Fibroblast of lung (primary cell): Measurements from ENCODE around the gene PIGX. TPM values are rescaled to one million over a fixed set of nuclear protein-coding genes. Genes with fewer than 3 reads are reported as not detected.

Experiments used
- DNase-seq, 2 donors: peaks; one replicate each; pipeline versions ENCODE4 v3.0.0 to v3.0.0-alpha.2; 2010; ENCODE audit warnings: low read depth in 2 of 2
- H2AFZ ChIP-seq: 2 replicates; pipeline ENCODE4 v1.5.1; 2012; ENCODE audit warnings: low read length, control low read depth, inconsistent platforms
- H3K27ac ChIP-seq: 2 replicates; pipeline ENCODE4 v1.5.1; 2011; ENCODE audit warnings: low read length, control low read depth; ENCODE audit not compliant: insufficient read depth
- H3K27me3 ChIP-seq: 2 replicates; pipeline ENCODE4 v1.5.1; 2011; ENCODE audit warnings: mild to moderate bottlenecking, low read length; ENCODE audit not compliant: control insufficient read depth, insufficient read depth
- H3K36me3 ChIP-seq: 2 replicates; pipeline ENCODE4 v1.5.1; 2011; ENCODE audit warnings: low read length; ENCODE audit not compliant: control insufficient read depth, insufficient read depth
- H3K4me1 ChIP-seq: 2 replicates; pipeline ENCODE4 v1.5.1; 2011; ENCODE audit warnings: low read length; ENCODE audit not compliant: control insufficient read depth, insufficient read depth; ENCODE audit errors: extremely low read depth
- H3K4me2 ChIP-seq: 2 replicates; pipeline ENCODE4 v1.5.1; 2011; ENCODE audit warnings: low read length, control low read depth; ENCODE audit not compliant: insufficient read depth; ENCODE audit errors: extremely low read depth
- H3K4me3 ChIP-seq, 4 experiments: fragments of 200-600 bp in 1 of 4; sonication (generic) in 1 of 4; replicated peaks in 1 of 4; 2 replicates each; pipeline ENCODE4 v1.5.1; 2011 to 2016; ENCODE audit warnings: low read length in 4 of 4, low read depth in 3 of 4, mild to moderate bottlenecking in 3 of 4, control low read depth in 2 of 4, inconsistent platforms in 1 of 4, mixed read lengths in 1 of 4; ENCODE audit not compliant: insufficient read depth in 1 of 4; ENCODE audit errors: control extremely low read depth in 1 of 4
- H3K79me2 ChIP-seq: 2 replicates; pipeline ENCODE4 v1.5.1; 2012; ENCODE audit warnings: mild to moderate bottlenecking, low read length, inconsistent platforms; ENCODE audit not compliant: control insufficient read depth, insufficient read depth
- H3K9ac ChIP-seq: 2 replicates; pipeline ENCODE4 v1.5.1; 2011; ENCODE audit warnings: mild to moderate bottlenecking, low read length, control low read depth; ENCODE audit not compliant: insufficient read depth
- H3K9me3 ChIP-seq: 2 replicates; pipeline ENCODE4 v1.5.1; 2012; ENCODE audit warnings: low read depth, low read length; ENCODE audit not compliant: control insufficient read depth, insufficient read depth
- H4K20me1 ChIP-seq: 2 replicates; pipeline ENCODE4 v1.5.1; 2011; ENCODE audit warnings: low read length; ENCODE audit not compliant: control insufficient read depth, insufficient read depth; ENCODE audit errors: extremely low read depth
- CTCF ChIP-seq, 2 donors: IDR thresholded peaks in 1 of 2; conservative IDR thresholded peaks in 1 of 2; 1 replicate in 1 of 2; 2 replicates in 1 of 2; pipeline ENCODE4 v1.5.1; 2011 to 2012; ENCODE audit warnings: low read length in 2 of 2, control low read depth in 1 of 2, inconsistent platforms in 1 of 2, low read depth in 1 of 2, mild to moderate bottlenecking in 1 of 2
- EZH2 ChIP-seq: IDR thresholded peaks from 2 replicates; pipeline ENCODE4 v1.5.1; 2012; ENCODE audit warnings: low read length, control low read depth, mild to moderate bottlenecking; ENCODE audit errors: missing control alignments
- polyA plus RNA-seq, 2 donors: library from polyadenylated mRNA; depleted of rRNA in 1 of 2; stranded (reverse) in 1 of 2; unstranded in 1 of 2; fragments of >200 nt; gene quantifications; 2 replicates each; pipeline ENCODE4 v1.2.1, GENCODE V29; 2011 to 2012; ENCODE audit warnings: missing spikeins in 1 of 2
- total RNA-seq: library from RNA; depleted of rRNA; stranded (reverse); fragments of >200 nt; gene quantifications from 2 replicates; pipeline ENCODE4 v1.2.1, GENCODE V29; 2014

The PIGX gene
- total and polyA plus RNA-seq, 2 donors (not counting 1 experiment from before 2014, with no cell fraction given) = 10.7 to 17.0 TPM

GRCh38 chr3:196673632-196674031, 38.5 kb upstream of the PIGX start:
- Histone ChIP-seq H3K27ac (no peak overlapping the region), H4K20me1 (no peaks in the 10 kb centered on the region), H3K27me3 (peaks cover 6% of the 10 kb centered on the region), H3K9me3 (no peaks in the 10 kb centered on the region), H3K4me3 (no peak overlapping the region), H2AFZ (no peak overlapping the region), H3K4me2 (no peak overlapping the region), H3K79me2 (no peaks in the 10 kb centered on the region), H3K9ac (no peak overlapping the region), H3K36me3 (no peaks in the 10 kb centered on the region), H3K4me1 (no peaks in the 10 kb centered on the region)
- DNase-seq = no peak
- TF ChIP-seq EZH2 (no peak), CTCF (conservative IDR thresholded peaks at IDR 0.05 in 1 of 2, IDR thresholded peaks at IDR 0.05 in 1 of 2; ENCODE audit: low read depth in 1 of 2, low read length in 2 of 2) (no peak)

GRCh38 chr3:196677353-196677752, 34.8 kb upstream of the PIGX start:
- TF ChIP-seq EZH2 (no peak), CTCF (conservative IDR thresholded peaks at IDR 0.05 in 1 of 2, IDR thresholded peaks at IDR 0.05 in 1 of 2; ENCODE audit: low read depth in 1 of 2, low read length in 2 of 2) (no peak)
- Histone ChIP-seq H3K4me1 (no peaks in the 10 kb centered on the region), H3K9me3 (no peaks in the 10 kb centered on the region), H3K27me3 (peaks cover 9% of the 10 kb centered on the region), H4K20me1 (no peaks in the 10 kb centered on the region), H2AFZ (no peak overlapping the region), H3K27ac (no peak overlapping the region), H3K4me3 (no peak overlapping the region), H3K79me2 (no peaks in the 10 kb centered on the region), H3K9ac (no peak overlapping the region), H3K36me3 (no peaks in the 10 kb centered on the region), H3K4me2 (no peak overlapping the region)
- DNase-seq = no peak

DNA sequence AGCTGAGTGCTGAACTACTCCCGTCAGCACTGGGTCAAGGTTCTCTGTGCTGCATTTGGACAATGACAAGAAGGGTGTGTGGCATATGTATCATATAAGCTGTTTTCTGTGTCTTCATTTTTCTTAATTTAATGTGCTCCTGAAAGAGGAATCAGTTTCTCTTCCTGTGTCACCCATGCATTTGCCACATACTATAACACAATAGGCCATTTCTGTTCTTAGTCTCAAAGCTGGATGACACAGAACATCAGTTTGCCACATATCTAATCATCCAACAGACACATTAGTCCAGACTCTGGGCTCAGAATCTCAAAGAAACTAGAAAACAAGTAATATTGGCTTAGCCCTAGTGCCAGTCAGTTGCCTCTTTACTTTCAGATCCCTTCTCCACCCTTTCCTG, 34.2 kb upstream of the PIGX start:
- H3K27me3 ChIP-seq = peaks cover 10% of the 10 kb centered on the region
- H2AFZ ChIP-seq = no peak overlapping the region
- no peak overlapping the region for H3K4me2 ChIP-seq
- no peak for DNase-seq
- H3K79me2 ChIP-seq = no peaks in the 10 kb centered on the region
- no peaks in the 10 kb centered on the region for H4K20me1 ChIP-seq
- H3K4me3 ChIP-seq = no peak overlapping the region
- TF ChIP-seq EZH2 (no peak), CTCF (conservative IDR thresholded peaks at IDR 0.05 in 1 of 2, IDR thresholded peaks at IDR 0.05 in 1 of 2; ENCODE audit: low read depth in 1 of 2, low read length in 2 of 2) (no peak)
- H3K27ac ChIP-seq = no peak overlapping the region
- no peaks in the 10 kb centered on the region for H3K4me1 ChIP-seq
- no peaks in the 10 kb centered on the region for H3K9me3 ChIP-seq
- H3K9ac ChIP-seq = no peak overlapping the region
- no peaks in the 10 kb centered on the region for H3K36me3 ChIP-seq
